Lower leg skin (tissue), 4 donors: ENCODE measurements around the gene MBD3L2B. TPM values are rescaled to one million over a fixed set of nuclear protein-coding genes. Genes with fewer than 3 reads are reported as not detected.
"Not testable (repeated sequence)": the region's sequence is repeated elsewhere in the genome, so short reads cannot be mapped to it uniquely, and the experiment has no call there.

Source experiments
- DNase-seq, 2 donors: peaks; one replicate each; pipeline ENCODE4 v3.0.0-alpha.2; 2019; ENCODE audit warnings: low spot score in 2 of 2
- H3K4me3 ChIP-seq: fragments of 200-600 bp; sonication (generic); 2 replicates; pipeline ENCODE4 v1.5.1; 2017; ENCODE audit warnings: mild to moderate bottlenecking, low read depth; ENCODE audit not compliant: poor library complexity, severe bottlenecking
- CTCF ChIP-seq, 3 donors: fragments of 450-650 bp; IDR thresholded peaks; one replicate each; pipeline ENCODE4 v1.5.1; 2016; ENCODE audit warnings: antibody characterized with exemption in 3 of 3, mild to moderate bottlenecking in 3 of 3, moderate library complexity in 2 of 3
- POLR2A ChIP-seq, 2 donors: fragments of 450-650 bp; IDR thresholded peaks; one replicate each; pipeline ENCODE4 v1.6.1; 2016 to 2017; ENCODE audit warnings: antibody characterized with exemption in 2 of 2, mild to moderate bottlenecking in 1 of 2, moderate library complexity in 1 of 2
- WGBS, 2 donors: methylation state at CpG; one replicate each; pipeline ENCODE4 v1.1.5; 2018; 5-methylcytosine and 5-hydroxymethylcytosine counted together
- intact Hi-C: fragments of 100-400 bp; cut with DNase I; formaldehyde crosslinking; loops from one replicate; pipeline ENCODE4 v1.15.0; 2023; ENCODE audit warnings: low total_unique reads
- total RNA-seq, 4 donors: library from RNA; depleted of rRNA; stranded (reverse); fragments of >200 nt; gene quantifications; one replicate each; pipeline ENCODE4 v1.1.0, GENCODE V29; 2016

The MBD3L2B gene
- total RNA-seq, 4 donors from 2014 or later = not detected

- intact Hi-C loops = no loop called here
- WGBS, 2 donors = 90 to 93% methylated on average over 9 of the region's 9 CpGs
- no peak for DNase-seq
- TF ChIP-seq CTCF (IDR thresholded peaks at IDR 0.05) (no peak), POLR2A (IDR thresholded peaks at IDR 0.05) (no peak)
- H3K4me3 ChIP-seq = no peak overlapping the region
Observed at GRCh38 chr19:7063764-7064418, 42.7 kb upstream of the MBD3L2B start.

GRCh38 chr19:7063339-7063738 lies 42.1 kb upstream of the MBD3L2B start:
- no peak for DNase-seq
- H3K4me3 ChIP-seq = no peak overlapping the region
- TF ChIP-seq POLR2A (IDR thresholded peaks at IDR 0.05) = no peak
- no peak for TF ChIP-seq CTCF (IDR thresholded peaks at IDR 0.05)
- intact Hi-C loops = no loop called here
- 78 to 80% methylated on average over 4 of the region's 4 CpGs for WGBS, 2 donors

DNA sequence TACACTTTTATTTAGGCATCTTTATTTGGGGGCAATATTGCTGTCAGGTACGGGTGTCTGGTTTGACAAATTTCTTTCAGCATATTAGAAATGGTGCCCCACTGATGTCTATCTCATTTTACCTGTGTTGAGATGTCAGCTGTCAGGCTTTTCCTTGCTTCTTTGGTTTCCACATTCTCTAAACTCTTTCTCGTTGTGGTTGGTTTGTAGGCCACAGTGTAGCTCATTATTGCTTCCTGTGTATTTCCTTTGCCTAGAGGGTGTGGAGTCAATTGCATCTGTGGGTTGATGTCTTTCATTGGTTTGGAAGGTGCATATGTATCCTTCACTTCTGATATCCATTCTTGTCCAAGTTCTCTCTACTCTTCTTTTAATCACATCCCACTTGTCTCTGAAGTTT lies 38.7 kb upstream of the MBD3L2B start:
- H3K4me3 ChIP-seq, DNase-seq, intact Hi-C loops: not testable (repeated sequence)
- WGBS, 2 donors = 71 to 78% methylated on average over 2 of the region's 2 CpGs

- not testable (repeated sequence) for DNase-seq
Observed at GRCh38 chr19:7058576-7058975, 37.3 kb upstream of the MBD3L2B start, which contains the start of gene MBD3L3. TSS of gene MBD3L3 (minus strand) at chr19:7058676. CDS start at chr19:7058605, 71 bp downstream.

DNA sequence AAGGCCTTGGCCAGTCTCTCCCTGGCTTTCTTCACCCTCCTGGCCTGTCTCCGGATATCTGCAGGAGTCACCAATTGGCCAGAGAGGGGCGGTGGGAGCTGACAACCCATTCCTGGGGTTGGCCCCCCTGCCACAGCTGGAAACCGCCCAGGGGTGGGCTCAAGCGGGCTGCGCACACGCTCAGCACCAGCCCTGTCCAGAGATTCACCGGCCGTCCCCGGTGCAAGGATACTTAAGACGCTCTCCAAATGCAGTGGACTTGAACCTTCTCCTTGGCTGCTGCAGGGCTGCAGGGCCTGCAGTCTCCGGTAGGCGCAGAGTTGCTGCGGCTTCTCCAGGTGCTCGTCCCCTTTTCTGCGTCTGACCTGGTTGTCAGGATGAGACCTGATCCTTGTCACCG lies 35.1 kb upstream of the MBD3L2B start:
- intact Hi-C loops = not testable (repeated sequence)
- WGBS, 2 donors = 93% methylated on average over 9 of the region's 16 CpGs; no CpG with 5 or more reads in 1 of the 2 donors

More at GRCh38 chr19:7058576-7058975, 37.3 kb upstream of the MBD3L2B start, which contains the start of gene MBD3L3:
- intact Hi-C loops, H3K4me3 ChIP-seq: not testable (repeated sequence)
- no CpG with 5 or more reads among the region's 8 CpGs for WGBS, 2 donors

DNA sequence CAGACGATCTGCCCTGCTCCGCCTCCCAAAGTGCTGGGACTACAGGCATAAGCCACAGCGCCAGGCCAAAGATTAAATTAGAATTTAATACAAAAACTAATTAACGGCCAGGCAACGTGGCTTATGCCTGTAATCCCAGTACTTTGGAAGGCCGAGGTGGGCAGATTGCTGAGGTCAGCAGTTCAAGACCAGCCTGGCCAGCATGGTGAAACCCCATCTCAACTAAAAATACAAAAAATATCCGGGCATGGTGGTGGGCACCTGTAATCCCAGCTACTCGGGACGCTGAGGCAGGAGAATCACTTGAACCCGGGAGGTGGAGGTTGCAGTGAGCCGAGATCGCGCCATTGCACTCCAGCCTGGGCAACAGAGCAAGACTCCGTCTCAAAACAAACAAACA lies 34.4 kb upstream of the MBD3L2B start:
- H3K4me3 ChIP-seq, DNase-seq, intact Hi-C loops: not testable (repeated sequence)
- 93 to 95% methylated on average over 12 of the region's 14 CpGs for WGBS, 2 donors

More for the DNA sequence above, 35.1 kb upstream of the MBD3L2B start:
- H3K4me3 ChIP-seq, DNase-seq: not testable (repeated sequence)

GRCh38 chr19:7054635-7055368 lies 33.6 kb upstream of the MBD3L2B start:
- intact Hi-C loops, H3K4me3 ChIP-seq, DNase-seq: not testable (repeated sequence)
- WGBS, 2 donors = 95% methylated on average over 12 to 14 of the region's 14 CpGs

DNA sequence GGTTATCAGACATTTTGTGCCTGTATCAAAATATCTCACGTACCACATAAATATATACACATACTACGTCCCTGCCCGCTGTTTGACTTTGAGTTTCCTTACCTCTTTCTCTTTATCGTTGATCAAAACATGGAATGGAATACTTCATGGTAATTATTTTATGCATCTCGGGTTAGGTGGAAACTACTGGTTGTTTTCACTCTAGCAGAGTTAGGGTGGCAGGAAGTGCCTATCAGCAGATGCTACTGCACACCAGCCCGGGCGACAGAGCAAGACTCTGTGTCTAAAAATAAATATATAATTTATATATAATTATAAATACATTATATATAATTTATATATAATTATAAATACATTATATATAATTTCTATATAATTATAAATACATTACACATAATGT lies 31.7 kb upstream of the MBD3L2B start:
- H3K4me3 ChIP-seq, intact Hi-C loops, DNase-seq: not testable (repeated sequence)
- 89 to 91% methylated on average over 7 of the region's 7 CpGs for WGBS, 2 donors

DNA sequence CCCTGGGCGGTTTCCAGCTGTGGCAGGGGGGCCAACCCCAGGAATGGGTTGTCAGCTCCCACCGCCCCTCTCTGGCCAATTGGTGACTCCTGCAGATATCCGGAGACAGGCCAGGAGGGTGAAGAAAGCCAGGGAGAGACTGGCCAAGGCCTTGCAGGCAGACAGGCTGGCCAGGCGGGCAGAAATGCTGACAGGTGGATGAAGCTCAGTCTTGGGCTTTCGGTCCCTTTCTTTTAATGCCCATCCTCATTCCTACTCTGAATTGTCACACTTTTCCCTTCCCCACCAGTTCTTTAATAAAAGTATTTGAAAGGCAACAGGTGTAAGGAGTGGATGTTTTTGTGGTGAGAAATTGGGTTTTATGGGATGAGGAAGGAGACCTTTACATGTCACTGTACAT lies 30.2 kb upstream of the MBD3L2B start:
- intact Hi-C loops, H3K4me3 ChIP-seq, DNase-seq: not testable (repeated sequence)
- 80 to 93% methylated on average over 3 of the region's 5 CpGs for WGBS, 2 donors

GRCh38 chr19:7049021-7049420 lies 27.8 kb upstream of the MBD3L2B start, which contains the start of gene MBD3L2:
TSS of gene MBD3L2 (plus strand) at chr19:7049321. CDS start at chr19:7049374, 53 bp downstream.
- H3K4me3 ChIP-seq, intact Hi-C loops, DNase-seq: not testable (repeated sequence)
- WGBS, 2 donors = no CpG with 5 or more reads among the region's 7 CpGs

DNA sequence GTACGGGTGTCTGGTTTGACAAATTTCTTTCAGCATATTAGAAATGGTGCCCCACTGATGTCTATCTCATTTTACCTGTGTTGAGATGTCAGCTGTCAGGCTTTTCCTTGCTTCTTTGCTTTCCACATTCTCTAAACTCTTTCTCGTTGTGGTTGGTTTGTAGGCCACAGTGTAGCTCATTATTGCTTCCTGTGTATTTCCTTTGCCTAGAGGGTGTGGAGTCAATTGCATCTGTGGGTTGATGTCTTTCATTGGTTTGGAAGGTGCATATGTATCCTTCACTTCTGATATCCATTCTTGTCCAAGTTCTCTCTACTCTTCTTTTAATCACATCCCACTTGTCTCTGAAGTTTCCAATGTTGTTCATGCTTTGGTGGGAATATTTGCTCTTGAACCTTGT lies 20.3 kb upstream of the MBD3L2B start:
- H3K4me3 ChIP-seq, DNase-seq, intact Hi-C loops: not testable (repeated sequence)
- no CpG with 5 or more reads among the region's 2 CpGs for WGBS, 2 donors

- DNase-seq, intact Hi-C loops, H3K4me3 ChIP-seq: not testable (repeated sequence)
- 60 to 88% methylated on average over 1 to 2 of the region's 9 CpGs for WGBS, 2 donors
Observed at GRCh38 chr19:7040079-7040478, 18.8 kb upstream of the MBD3L2B start, which contains the start of gene MBD3L4. TSS of gene MBD3L4 (minus strand) at chr19:7040179. CDS start at chr19:7040144, 35 bp downstream.
